GM19035 (cell line): ENCODE results near the gene IKZF4.
"Not testable (repeated sequence)": the region's sequence is repeated elsewhere in the genome, so short reads cannot be mapped to it uniquely, and the experiment has no call there.

Experiments used
- ATAC-seq: cut with Tn5 transposase; IDR thresholded peaks from one replicate; pipeline ENCODE4 v1.9.1; 2021; ENCODE audit not compliant: unreplicated experiment

IKZF4 gene

GRCh38 chr12:55997535-55997859 lies 23.3 kb upstream of the IKZF4 start:
- ATAC-seq: no peak

GRCh38 chr12:55999522-55999921 lies 21.3 kb upstream of the IKZF4 start:
- ATAC-seq: not testable (repeated sequence)

DNA sequence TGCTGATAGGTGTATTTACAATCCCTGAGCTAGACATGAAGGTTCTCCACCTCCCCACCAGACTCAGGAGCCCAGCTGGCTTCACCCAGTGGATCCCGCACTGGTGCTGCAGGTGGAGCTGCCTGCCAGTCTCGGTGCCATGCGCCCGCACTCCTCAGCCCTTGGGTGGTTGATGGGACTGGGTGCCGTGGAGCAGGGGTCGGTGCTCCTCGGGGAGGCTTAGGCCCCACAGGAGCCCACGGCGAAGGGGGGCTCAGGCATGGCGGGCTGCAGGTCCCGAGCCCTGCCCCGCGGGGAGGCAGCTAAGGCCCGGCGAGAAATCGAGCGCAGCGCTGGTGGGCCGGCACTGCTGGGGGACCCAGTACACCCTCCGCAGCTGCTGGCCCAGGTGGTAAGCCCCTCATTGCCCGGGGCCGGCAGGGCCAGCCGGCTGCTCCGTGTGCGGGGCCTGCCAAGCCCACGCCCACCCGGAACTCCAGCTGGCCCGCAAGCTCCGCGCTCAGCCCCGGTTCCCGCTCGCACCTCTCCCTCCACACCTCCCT lies 20.8 kb upstream of the IKZF4 start:
- ATAC-seq: not testable (repeated sequence)

- no peak for ATAC-seq
Observed at GRCh38 chr12:56001487-56002100, 19.2 kb upstream of the IKZF4 start.

- ATAC-seq: not testable (repeated sequence)
Observed at GRCh38 chr12:56003376-56003775, 17.5 kb upstream of the IKZF4 start.

GRCh38 chr12:56004211-56004610 lies 16.6 kb upstream of the IKZF4 start:
- ATAC-seq: no peak

DNA sequence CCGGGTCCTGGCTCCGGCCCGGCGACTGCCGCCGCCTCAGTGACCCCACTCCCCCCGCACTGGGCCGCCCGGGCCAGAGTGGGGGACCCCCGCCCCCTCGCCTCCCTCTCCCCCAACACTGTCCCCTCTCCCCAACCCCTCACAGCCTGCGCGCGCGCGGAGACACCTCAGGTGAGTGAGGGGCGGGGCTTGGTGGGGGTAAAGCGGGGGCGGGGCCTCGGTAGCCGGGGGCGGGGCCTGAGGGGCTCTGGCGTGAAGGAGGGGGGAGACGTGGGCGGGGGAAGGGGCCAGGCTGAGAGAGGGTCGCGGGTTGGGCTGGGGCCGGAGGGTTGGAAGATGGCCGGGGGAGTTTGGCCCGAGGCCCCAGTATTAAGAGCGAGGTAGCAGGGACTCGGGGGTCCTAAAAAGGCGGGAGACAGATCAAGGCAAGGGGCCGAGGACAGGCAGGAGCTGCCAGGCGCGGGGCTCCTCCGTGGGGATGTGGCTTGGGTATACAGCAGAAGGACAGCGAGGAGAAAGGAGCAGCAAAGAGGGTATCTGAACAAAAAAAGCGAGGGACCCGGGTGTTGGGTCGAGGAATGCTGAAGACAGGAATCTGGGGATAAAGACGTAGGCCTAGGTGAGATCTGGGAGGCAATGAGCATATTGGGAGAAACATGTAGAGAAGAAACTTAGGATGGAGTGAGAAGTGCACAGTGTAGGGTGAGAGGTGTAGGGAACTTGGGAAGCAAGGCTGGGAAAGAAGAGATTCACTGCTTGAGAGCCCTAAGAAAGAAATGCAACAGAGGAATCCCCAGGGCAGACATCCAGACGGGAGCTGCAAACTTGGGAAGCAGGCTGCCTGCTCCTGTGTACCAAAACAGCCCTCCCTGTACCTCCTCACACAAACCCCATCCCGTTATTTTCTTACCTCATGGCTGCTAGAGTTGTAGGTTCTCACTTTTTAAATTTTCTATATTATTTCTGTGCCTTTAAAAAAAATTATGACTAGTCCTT lies 13.0 kb upstream of the IKZF4 start:
- peak; percentile 48 for ATAC-seq

- ATAC-seq: no peak
Observed at GRCh38 chr12:56010111-56010570, 10.7 kb upstream of the IKZF4 start.

- ATAC-seq: no peak
Observed at GRCh38 chr12:56011509-56012090, 9.2 kb upstream of the IKZF4 start.

GRCh38 chr12:56013482-56013881 lies 7.4 kb upstream of the IKZF4 start:
- ATAC-seq: no peak

DNA sequence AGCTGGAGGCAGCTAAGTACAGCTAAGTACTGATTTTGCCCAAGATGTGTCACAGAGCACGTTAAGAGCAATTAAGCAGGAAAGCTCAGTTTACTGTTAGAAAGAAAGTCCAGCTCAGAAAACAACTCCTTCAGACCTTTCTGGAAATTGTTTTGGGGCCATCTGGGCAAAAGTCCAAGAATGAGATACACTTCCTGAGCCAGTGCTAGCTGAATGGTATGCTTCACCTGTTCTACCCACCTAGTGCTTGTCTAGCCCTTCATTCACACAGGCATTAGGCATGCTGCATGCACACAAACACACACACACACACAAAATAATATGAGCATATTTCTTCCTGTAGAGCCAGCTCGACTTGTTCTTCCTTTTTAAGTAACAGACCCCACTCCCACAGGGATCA lies 6.6 kb upstream of the IKZF4 start:
- ATAC-seq: no peak

DNA sequence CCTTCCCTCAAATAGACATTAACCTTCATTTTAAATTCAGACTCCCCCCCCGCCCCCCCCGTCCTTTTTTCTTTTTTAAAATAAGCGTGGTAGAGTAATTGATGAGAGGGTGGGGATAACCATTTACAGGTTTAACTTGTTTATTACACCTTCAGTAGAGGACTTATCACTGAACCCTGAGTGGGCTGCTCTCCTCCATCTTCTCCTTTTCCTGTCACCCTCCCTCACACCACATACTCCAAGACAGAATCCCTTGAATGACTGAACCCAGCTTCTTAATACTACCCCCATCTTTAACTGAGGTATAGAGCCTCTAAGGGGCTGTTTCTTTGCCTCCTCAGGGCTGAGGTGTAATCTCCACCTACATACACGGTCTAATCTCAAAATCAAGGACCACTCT lies 3.7 kb upstream of the IKZF4 start:
- ATAC-seq: no peak

GRCh38 chr12:56018356-56018755 lies 2.5 kb upstream of the IKZF4 start:
- no peak for ATAC-seq

DNA sequence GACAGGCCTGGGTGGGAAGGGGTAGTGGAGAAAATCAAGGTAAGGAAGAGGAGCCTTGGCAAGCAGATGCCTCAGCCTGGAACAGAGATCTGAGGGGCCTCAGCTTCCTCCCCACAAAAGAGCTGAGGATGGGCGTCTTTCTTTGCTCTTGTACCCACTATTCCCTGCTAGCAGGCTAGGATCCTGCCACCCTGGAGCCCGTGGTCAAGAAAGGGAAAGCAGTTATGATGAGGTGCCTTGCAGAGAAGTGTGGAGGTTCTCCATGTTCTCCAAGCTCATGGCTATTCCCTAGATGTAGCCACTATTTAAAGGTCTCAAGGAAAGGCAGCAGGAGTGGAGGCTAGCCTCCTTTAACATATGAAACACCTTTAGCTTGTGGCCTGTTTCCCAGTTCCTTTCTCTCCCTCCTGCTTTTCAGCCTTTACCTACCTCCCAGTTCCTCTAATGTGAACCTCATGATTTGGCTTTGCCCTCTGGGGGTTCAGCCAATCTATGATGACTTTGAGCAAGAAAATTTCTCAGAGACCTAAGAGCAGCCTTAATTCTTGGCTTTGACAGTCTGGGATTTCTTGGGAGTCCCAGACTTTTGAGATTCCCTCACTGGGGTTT lies 1.1 kb downstream of the IKZF4 start:
- no peak for ATAC-seq

DNA sequence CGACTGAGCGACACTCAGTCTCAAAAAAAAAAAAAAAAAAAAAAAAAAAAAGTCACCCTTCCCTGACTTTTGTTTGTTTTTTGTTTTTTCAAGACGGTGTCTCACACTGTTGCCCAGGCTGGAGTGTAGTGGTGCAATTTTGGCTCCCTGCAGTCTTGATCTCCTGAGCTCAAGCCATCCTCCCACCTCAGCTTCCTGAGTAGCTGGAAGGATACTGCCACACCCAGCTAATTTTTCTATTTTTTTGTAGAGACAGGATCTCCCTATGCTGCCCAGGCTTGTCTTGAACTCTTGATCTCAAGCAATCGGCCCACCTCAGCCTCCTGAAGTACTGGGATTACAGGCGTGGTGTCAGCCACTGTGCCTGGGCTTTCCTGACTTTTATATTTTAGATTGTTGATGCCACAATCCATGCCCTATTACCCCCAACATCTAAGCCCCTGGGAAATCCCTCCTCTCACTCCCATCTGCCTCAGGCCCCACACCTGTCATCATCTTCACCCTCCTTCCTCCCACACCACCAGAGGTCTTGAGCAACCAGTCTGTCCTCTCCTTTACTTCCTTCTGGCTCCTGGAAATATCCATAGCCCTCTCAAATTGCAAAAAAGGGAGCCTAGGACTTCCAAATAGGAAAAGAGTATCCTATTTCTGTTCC lies 7.8 kb downstream of the IKZF4 start:
- ATAC-seq: no peak

- ATAC-seq: no peak
Observed at GRCh38 chr12:56029166-56029519, 8.3 kb downstream of the IKZF4 start.

DNA sequence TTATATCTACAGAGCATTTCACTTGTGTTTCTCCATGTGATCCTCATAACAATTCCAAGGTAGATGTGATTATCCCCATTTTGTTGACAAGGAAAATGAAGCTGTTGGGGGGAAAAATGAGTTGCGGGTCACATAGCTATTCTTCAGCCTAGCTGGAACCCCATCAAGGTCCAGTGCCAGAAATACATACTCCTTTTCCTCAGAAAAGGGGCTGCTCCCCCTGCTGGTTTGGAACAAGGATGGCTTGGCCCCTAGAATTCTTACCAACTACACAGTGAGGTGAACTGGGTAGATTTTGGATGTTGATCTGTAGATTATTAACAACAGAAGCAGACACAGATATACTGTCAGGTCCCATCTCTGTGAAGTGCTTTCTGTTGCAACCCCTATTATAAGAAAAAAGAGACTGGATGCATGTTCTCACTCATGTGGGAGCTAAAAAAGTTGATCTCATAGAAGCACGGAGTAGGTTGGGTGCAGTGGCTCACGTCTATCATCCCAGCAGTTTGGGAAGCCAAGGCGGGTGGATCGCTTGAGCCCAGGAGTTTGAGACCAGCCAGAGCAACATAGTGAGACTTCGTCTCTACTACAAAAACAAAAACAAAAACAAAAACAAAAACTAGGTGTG lies 8.9 kb downstream of the IKZF4 start:
- peak; percentile 53 for ATAC-seq

DNA sequence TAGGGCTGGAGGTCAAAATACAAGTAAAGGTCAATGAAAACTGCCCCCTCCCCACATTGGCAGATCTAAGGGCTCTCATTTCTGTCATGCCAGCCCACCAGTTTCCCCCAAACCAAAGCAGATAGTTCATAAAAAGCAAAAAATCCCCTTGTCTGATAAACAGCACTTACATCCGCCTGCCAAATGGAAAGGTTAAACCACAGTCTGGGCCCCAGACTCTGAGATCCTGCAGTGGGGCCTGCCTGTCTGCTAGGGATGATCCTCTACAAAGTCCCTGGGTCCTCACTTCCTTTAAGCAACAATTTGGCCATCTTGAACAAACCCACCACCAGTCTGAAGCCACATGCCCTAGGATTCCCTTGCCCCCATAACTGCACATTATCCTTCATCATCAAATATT lies 11.1 kb downstream of the IKZF4 start:
- no peak for ATAC-seq

GRCh38 chr12:56034586-56035332 lies 13.9 kb downstream of the IKZF4 start:
- no peak for ATAC-seq

DNA sequence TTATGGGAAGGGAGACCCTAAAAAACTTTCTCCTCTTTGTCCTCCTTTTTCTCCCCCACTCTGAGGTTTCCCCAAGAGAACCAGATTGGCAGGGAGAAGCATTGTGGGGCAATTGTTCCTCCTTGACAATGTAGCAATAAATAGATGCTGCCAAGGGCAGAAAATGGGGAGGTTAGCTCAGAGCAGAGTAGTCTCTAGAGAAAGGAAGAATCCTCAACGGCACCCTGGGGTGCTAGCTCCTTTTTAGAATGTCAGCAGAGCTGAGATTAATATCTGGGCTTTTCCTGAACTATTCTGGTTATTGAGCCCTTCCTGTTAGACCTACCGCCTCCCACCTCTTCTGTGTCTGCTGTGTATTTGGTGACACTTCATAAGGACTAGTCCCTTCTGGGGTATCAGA lies 16.3 kb downstream of the IKZF4 start:
- no peak for ATAC-seq
